GM21367 (cell line): ENCODE results near the gene CSTF3.
"Not testable (repeated sequence)": the region's sequence is repeated elsewhere in the genome, so short reads cannot be mapped to it uniquely, and the experiment has no call there.

Source experiments
- ATAC-seq: cut with Tn5 transposase; IDR thresholded peaks from one replicate; pipeline ENCODE4 v1.9.1; 2021; ENCODE audit not compliant: unreplicated experiment

Gene CSTF3

GRCh38 chr11:33160587-33160986 lies 693 bp downstream of the CSTF3 start:
- ATAC-seq = no peak

GRCh38 chr11:33160136-33160535 lies 1.1 kb downstream of the CSTF3 start:
- ATAC-seq = no peak

- not testable (repeated sequence) for ATAC-seq
Measured at GRCh38 chr11:33159378-33159867, 1.9 kb downstream of the CSTF3 start.

- no peak for ATAC-seq
Measured at GRCh38 chr11:33158596-33159275, 2.5 kb downstream of the CSTF3 start.

- ATAC-seq = no peak
Measured at GRCh38 chr11:33157103-33158027, 3.9 kb downstream of the CSTF3 start.

- no peak for ATAC-seq
Measured at GRCh38 chr11:33151399-33151798, 9.9 kb downstream of the CSTF3 start.

GRCh38 chr11:33147559-33147958 lies 13.7 kb downstream of the CSTF3 start:
- no peak for ATAC-seq

- no peak for ATAC-seq
Measured at GRCh38 chr11:33135768-33136443, 25.4 kb downstream of the CSTF3 start.

GRCh38 chr11:33135216-33135615 lies 26.1 kb downstream of the CSTF3 start:
- ATAC-seq = no peak

- ATAC-seq = no peak
Measured at GRCh38 chr11:33134276-33134675, 27.0 kb downstream of the CSTF3 start.

- no peak for ATAC-seq
Measured at GRCh38 chr11:33133761-33134160, 27.5 kb downstream of the CSTF3 start.

- no peak for ATAC-seq
Measured at GRCh38 chr11:33132510-33132909, 28.8 kb downstream of the CSTF3 start.

- no peak for ATAC-seq
Measured at GRCh38 chr11:33128739-33129138, 32.5 kb downstream of the CSTF3 start.

GRCh38 chr11:33125611-33126010 lies 35.7 kb downstream of the CSTF3 start:
- no peak for ATAC-seq

- no peak for ATAC-seq
Measured at GRCh38 chr11:33125025-33125424, 36.3 kb downstream of the CSTF3 start.

GRCh38 chr11:33122696-33123095 lies 38.6 kb downstream of the CSTF3 start:
- ATAC-seq = not testable (repeated sequence)

- no peak for ATAC-seq
Measured at GRCh38 chr11:33116535-33116934, 44.7 kb downstream of the CSTF3 start.

- ATAC-seq = no peak
Measured at GRCh38 chr11:33110083-33110482, 51.2 kb downstream of the CSTF3 start.

GRCh38 chr11:33109294-33109895 lies 51.9 kb downstream of the CSTF3 start:
- ATAC-seq = no peak

GRCh38 chr11:33103836-33104235 lies 57.4 kb downstream of the CSTF3 start:
- ATAC-seq = no peak

GRCh38 chr11:33094157-33094556 lies 67.1 kb downstream of the CSTF3 start:
- ATAC-seq = no peak
